A549 treated with Hydrocortisone at 1 μM for 4 hours (cell line): ENCODE measurements around the gene ZNF577. TPM values are rescaled to one million over a fixed set of nuclear protein-coding genes. Genes with fewer than 3 reads are reported as not detected.

Source experiments
- total RNA-seq: library from RNA; stranded (reverse); fragments of 200-300 nt; extraction: Qiagen RNA extraction; gene quantifications from 5 replicates; pipeline ENCODE4 v1.2.3, GENCODE V29; 2022

ZNF577 gene
- 0.08 to 0.17 TPM (median 0.09 TPM) in 4 of 5 replicates, not detected in the other for total RNA-seq

GRCh38 chr19:51887522-51888498, at the start of gene ZNF577:
Gene ZNF577 (minus strand): TSS chr19:51887951. CDS start chr19:51880382, 7,569 bp downstream.

GRCh38 chr19:51926784-51927741, 39.3 kb upstream of the ZNF577 start, which contains the start of gene ZNF613:
Gene ZNF613 (plus strand): TSS chr19:51927472. CDS start chr19:51936221, 8,749 bp downstream.

GRCh38 chr19:51904331-51905165, 16.8 kb upstream of the ZNF577 start, which contains the start of gene ZNF649:
Gene ZNF649 (minus strand): TSS chr19:51905017. CDS start chr19:51900107, 4,910 bp downstream.

Other genes with a start within 250 kb of the ZNF577 start
- 0.05 to 0.10 TPM in 2 of 5 replicates, not detected in the others for gene SIGLEC14, start 241.1 kb downstream of the ZNF577 start, total RNA-seq
- gene SPACA6, start 194.6 kb downstream of the ZNF577 start, total RNA-seq, result 10.0 to 14.7 TPM (median 13.1 TPM) in 5 replicates
- gene HAS1, start 164.0 kb downstream of the ZNF577 start, total RNA-seq, result 0.06 TPM in 2 of 5 replicates, not detected in the others
- 0.05 to 0.15 TPM (median 0.08 TPM) in 5 replicates for gene FPR1, start 136.1 kb downstream of the ZNF577 start, total RNA-seq
- not detected in 5 replicates for gene FPR2, start 126.8 kb downstream of the ZNF577 start, total RNA-seq
- gene FPR3, start 92.8 kb downstream of the ZNF577 start, total RNA-seq, result not detected in 5 replicates
- gene ZNF649, start 17.1 kb upstream of the ZNF577 start, total RNA-seq, result 0.17 to 0.41 TPM (median 0.22 TPM) in 5 replicates
- 0.63 to 1.9 TPM (median 1.5 TPM) in 5 replicates for gene ZNF613, start 39.5 kb upstream of the ZNF577 start, total RNA-seq
- 3.3 to 6.3 TPM (median 3.6 TPM) in 5 replicates for gene ZNF350, start 98.9 kb upstream of the ZNF577 start, total RNA-seq
- 2.2 to 5.9 TPM (median 3.4 TPM) in 5 replicates for gene ZNF615, start 120.3 kb upstream of the ZNF577 start, total RNA-seq
- 2.5 to 3.8 TPM (median 3.1 TPM) in 5 replicates for gene ZNF614, start 140.4 kb upstream of the ZNF577 start, total RNA-seq
- gene ZNF432, start 160.9 kb upstream of the ZNF577 start, total RNA-seq, result 1.3 to 1.9 TPM (median 1.6 TPM) in 5 replicates
- 1.5 to 2.4 TPM (median 2.3 TPM) in 5 replicates for gene ZNF841, start 207.8 kb upstream of the ZNF577 start, total RNA-seq